ENCODE measurements around the gene SAYSD1. TPM values are rescaled to one million over a fixed set of nuclear protein-coding genes. Genes with fewer than 3 reads are reported as not detected.
"Not testable (repeated sequence)": the region's sequence is repeated elsewhere in the genome, so short reads cannot be mapped to it uniquely, and the experiment has no call there.

Gene SAYSD1
- total and polyA plus RNA-seq, 7 experiments from 2014 or later = 15.1 to 26.8 (median 19.8) TPM

DNA sequence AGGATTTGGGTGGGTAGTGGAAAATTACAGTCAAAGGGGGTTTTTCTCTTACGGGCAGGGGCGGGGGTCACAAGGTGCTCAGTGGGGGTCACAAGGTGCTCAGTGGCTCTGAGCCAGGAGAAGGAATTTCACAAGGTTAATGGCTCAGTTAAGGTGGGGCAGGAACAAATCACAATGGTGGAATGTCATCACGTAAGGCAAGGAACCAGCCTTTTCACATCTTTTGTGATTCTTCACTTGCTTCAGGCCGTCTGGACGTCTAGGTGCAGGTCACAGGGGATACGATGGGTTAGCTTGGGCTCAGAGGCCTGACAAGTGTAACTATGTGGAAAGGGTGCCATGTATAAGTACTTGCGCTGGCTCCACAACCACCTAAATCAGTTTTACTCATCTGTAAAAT, 21.2 kb upstream of the SAYSD1 start:
- H3K27ac Mint-ChIP-seq; H3K36me3 ChIP-seq (ENCODE audit: control insufficient read depth in 2 of 3, insufficient read depth in 3 of 3, low read length in 3 of 3); H3K4me1 ChIP-seq (ENCODE audit: control insufficient read depth in 2 of 2, insufficient read depth in 2 of 2, low read length in 2 of 2); H3K36me3 Mint-ChIP-seq; ATAC-seq; H3K4me3 ChIP-seq (ENCODE audit: low read length); POLR2A ChIA-PET; H3K9me3 ChIP-seq (ENCODE audit: control insufficient read depth in 2 of 3, low read length in 3 of 3); H3K27ac ChIP-seq (ENCODE audit: low read depth, low read length); CTCF ChIA-PET; DNase-seq; intact Hi-C loops (cut with micrococcal nuclease); H3K4me1 Mint-ChIP-seq; H3K4me3 Mint-ChIP-seq; H3K27me3 ChIP-seq (ENCODE audit: control insufficient read depth in 2 of 2, insufficient read depth in 2 of 2, low read length in 2 of 2): not testable (repeated sequence)
- peaks cover 0 to 37% (median 12%) of the 10 kb centered on the region in 11 donors for H3K9me3 Mint-ChIP-seq
- peaks cover 8 to 12% (median 11%) of the 10 kb centered on the region in 5 donors for H3K27me3 Mint-ChIP-seq

DNA sequence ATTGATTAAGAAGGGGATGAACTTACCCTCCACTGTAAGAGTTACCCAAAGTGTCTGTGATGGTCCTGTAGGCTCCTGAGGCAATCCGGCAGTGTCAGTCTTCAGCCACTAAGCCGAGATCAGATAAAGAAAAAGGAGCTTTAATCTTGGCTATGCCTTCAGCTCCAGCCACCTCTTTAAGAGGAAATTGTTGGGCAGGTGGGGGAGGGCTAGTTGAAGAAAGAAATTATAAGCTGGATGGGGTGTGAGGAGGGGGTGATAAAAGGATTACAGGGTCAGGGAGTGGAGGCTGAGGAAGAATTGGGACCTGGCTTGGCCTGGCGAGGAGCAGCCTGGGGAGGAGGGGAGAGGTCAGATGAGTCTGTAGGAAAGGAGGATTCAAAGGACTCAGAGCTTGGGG, 19.8 kb upstream of the SAYSD1 start:
- H3K9me3 ChIP-seq (ENCODE audit: control insufficient read depth in 2 of 3, low read length in 3 of 3); H3K36me3 Mint-ChIP-seq; H3K4me1 ChIP-seq (ENCODE audit: control insufficient read depth in 2 of 2, insufficient read depth in 2 of 2, low read length in 2 of 2); H3K27me3 ChIP-seq (ENCODE audit: control insufficient read depth in 2 of 2, insufficient read depth in 2 of 2, low read length in 2 of 2); H3K27ac Mint-ChIP-seq; H3K4me3 Mint-ChIP-seq; intact Hi-C loops (cut with micrococcal nuclease); H3K27ac ChIP-seq (ENCODE audit: low read depth, low read length); ATAC-seq; H3K4me1 Mint-ChIP-seq; CTCF ChIA-PET; H3K4me3 ChIP-seq (ENCODE audit: low read length); H3K36me3 ChIP-seq (ENCODE audit: control insufficient read depth in 2 of 3, insufficient read depth in 3 of 3, low read length in 3 of 3); DNase-seq: not testable (repeated sequence)
- POLR2A ChIA-PET = interaction anchor here (0.6 kb wide), 1 partner anchor 34 kb away, joined by 3 read pairs; no protein-coding TSS in a partner anchor
- H3K27me3 Mint-ChIP-seq = peaks cover 0 to 11% (median 4%) of the 10 kb centered on the region in 5 donors
- peaks cover 0 to 34% (median 12%) of the 10 kb centered on the region in 11 donors for H3K9me3 Mint-ChIP-seq

DNA sequence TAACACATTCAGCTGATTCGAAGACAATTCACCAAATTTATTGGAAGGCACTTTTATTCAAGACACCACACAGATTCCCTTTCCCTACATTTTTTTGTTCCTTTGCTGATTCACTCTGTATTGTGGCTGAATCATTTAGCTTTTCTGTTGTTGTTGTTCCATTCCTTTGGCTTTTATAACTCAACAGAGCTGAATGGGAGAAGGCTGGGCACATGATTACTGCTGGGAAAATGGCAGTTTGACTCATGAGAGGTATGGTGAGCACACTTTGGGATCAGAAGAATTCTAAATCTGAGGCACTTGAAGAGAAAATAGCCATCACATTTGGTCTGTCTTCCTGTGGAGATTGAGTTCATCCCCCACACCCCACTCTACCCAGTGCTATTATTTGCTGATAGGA, 15.7 kb upstream of the SAYSD1 start:
- H3K9me3 Mint-ChIP-seq = peaks cover 0 to 5% (median 0%) of the 10 kb centered on the region in 11 donors
- no peaks in the 10 kb centered on the region for H3K4me1 ChIP-seq (ENCODE audit: control insufficient read depth in 2 of 2, insufficient read depth in 2 of 2, low read length in 2 of 2)
- intact Hi-C loops (cut with micrococcal nuclease) = no loop called here
- H3K27me3 Mint-ChIP-seq = peaks cover 0 to 4% (median 0%) of the 10 kb centered on the region in 5 donors
- DNase-seq (no peak), ATAC-seq (no peak)
- H3K36me3 ChIP-seq (ENCODE audit: control insufficient read depth in 2 of 3, insufficient read depth in 3 of 3, low read length in 3 of 3) = no peaks in the 10 kb centered on the region
- H3K36me3 Mint-ChIP-seq = peaks cover 0 to 8% (median 3%) of the 10 kb centered on the region in 5 donors
- H3K4me3 Mint-ChIP-seq = no peak overlapping the region
- ChIA-PET CTCF (no interaction called here), POLR2A (interaction anchor here (1.6 kb wide), 1 partner anchor 16 kb away, joined by 6 read pairs; the partner anchor contains the start of gene SAYSD1)
- H3K27ac Mint-ChIP-seq = no peak overlapping the region
- no peak overlapping the region for H3K27ac ChIP-seq (ENCODE audit: low read depth, low read length)
- H3K27me3 ChIP-seq (ENCODE audit: control insufficient read depth in 2 of 2, insufficient read depth in 2 of 2, low read length in 2 of 2) = no peaks in the 10 kb centered on the region
- no peaks in the 10 kb centered on the region for H3K9me3 ChIP-seq (ENCODE audit: control insufficient read depth in 2 of 3, low read length in 3 of 3)
- H3K4me3 ChIP-seq (ENCODE audit: low read length) = no peak overlapping the region
- no peaks in the 10 kb centered on the region for H3K4me1 Mint-ChIP-seq

DNA sequence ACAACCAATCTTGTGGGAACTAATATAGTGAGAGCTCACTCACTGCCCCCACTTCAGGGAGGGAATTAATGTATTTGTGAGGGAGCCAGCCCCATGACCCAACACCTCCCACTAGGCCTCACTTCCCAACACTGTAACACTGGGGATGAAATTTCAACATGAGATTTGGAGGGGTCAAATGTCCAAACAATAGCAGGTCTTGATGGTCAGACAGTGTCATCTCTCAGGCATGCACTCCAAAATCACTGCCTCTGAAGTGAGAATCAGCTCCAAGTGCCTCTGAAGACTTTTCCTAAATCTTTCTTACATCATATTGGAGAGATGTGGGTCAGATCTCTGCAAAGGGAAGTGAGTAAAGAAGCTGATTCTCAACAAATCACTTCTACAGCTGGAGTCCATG, 13.8 kb upstream of the SAYSD1 start:
- H3K9me3 Mint-ChIP-seq = peaks cover 0 to 5% (median 0%) of the 10 kb centered on the region in 11 donors
- ChIA-PET POLR2A (interaction anchor here (1.0 kb wide), 1 partner anchor 14 kb away, joined by 3 read pairs; no protein-coding TSS in a partner anchor), CTCF (no interaction called here)
- Histone ChIP-seq H3K27ac (ENCODE audit: low read depth, low read length) (no peak overlapping the region), H3K4me1 (ENCODE audit: control insufficient read depth in 2 of 2, insufficient read depth in 2 of 2, low read length in 2 of 2) (no peaks in the 10 kb centered on the region), H3K9me3 (ENCODE audit: control insufficient read depth in 2 of 3, low read length in 3 of 3) (no peaks in the 10 kb centered on the region), H3K4me3 (ENCODE audit: low read length) (no peak overlapping the region), H3K36me3 (ENCODE audit: control insufficient read depth in 2 of 3, insufficient read depth in 3 of 3, low read length in 3 of 3) (no peaks in the 10 kb centered on the region), H3K27me3 (ENCODE audit: control insufficient read depth in 2 of 2, insufficient read depth in 2 of 2, low read length in 2 of 2) (no peaks in the 10 kb centered on the region)
- DNase-seq (no peak), ATAC-seq (no peak)
- no peak overlapping the region for H3K4me3 Mint-ChIP-seq
- intact Hi-C loops (cut with micrococcal nuclease) = no loop called here
- H3K4me1 Mint-ChIP-seq = no peaks in the 10 kb centered on the region
- H3K27me3 Mint-ChIP-seq = peaks cover 0 to 12% (median 0%) of the 10 kb centered on the region in 5 donors
- peaks cover 0 to 8% (median 3%) of the 10 kb centered on the region in 5 donors for H3K36me3 Mint-ChIP-seq
- H3K27ac Mint-ChIP-seq = no peak overlapping the region

DNA sequence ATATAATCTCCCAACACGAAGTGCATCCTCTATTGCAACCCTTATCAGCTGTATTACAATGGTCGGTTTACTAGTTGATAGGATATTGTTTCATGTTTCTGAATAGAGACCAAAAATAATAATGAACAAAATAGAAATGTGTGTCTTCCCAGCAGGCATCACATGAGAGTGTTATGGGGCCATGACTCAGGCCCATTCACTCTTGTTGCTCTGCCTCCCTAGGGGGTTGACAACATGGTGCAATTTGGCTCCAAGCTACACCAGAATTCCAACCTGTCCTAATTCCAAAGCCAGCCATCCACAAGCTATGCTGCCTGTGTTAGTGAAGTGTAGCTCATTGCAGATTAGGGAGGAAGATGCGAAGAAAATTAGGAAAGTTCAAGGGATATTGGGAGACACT, 13.1 kb upstream of the SAYSD1 start:
- ChIA-PET POLR2A (no interaction called here), CTCF (no interaction called here)
- Histone ChIP-seq H3K27me3 (ENCODE audit: control insufficient read depth in 2 of 2, insufficient read depth in 2 of 2, low read length in 2 of 2) (no peaks in the 10 kb centered on the region), H3K4me3 (ENCODE audit: low read length) (no peak overlapping the region), H3K9me3 (ENCODE audit: control insufficient read depth in 2 of 3, low read length in 3 of 3) (no peaks in the 10 kb centered on the region), H3K4me1 (ENCODE audit: control insufficient read depth in 2 of 2, insufficient read depth in 2 of 2, low read length in 2 of 2) (no peaks in the 10 kb centered on the region), H3K36me3 (ENCODE audit: control insufficient read depth in 2 of 3, insufficient read depth in 3 of 3, low read length in 3 of 3) (no peaks in the 10 kb centered on the region), H3K27ac (ENCODE audit: low read depth, low read length) (no peak overlapping the region)
- intact Hi-C loops (cut with micrococcal nuclease) = no loop called here
- no peaks in the 10 kb centered on the region for H3K4me1 Mint-ChIP-seq
- H3K27ac Mint-ChIP-seq = no peak overlapping the region
- no peak for DNase-seq
- peaks cover 0 to 14% (median 0%) of the 10 kb centered on the region in 5 donors for H3K27me3 Mint-ChIP-seq
- H3K4me3 Mint-ChIP-seq = no peak overlapping the region
- no peak for ATAC-seq
- peaks cover 0 to 5% (median 0%) of the 10 kb centered on the region in 11 donors for H3K9me3 Mint-ChIP-seq
- H3K36me3 Mint-ChIP-seq = peaks cover 0 to 8% (median 3%) of the 10 kb centered on the region in 5 donors

DNA sequence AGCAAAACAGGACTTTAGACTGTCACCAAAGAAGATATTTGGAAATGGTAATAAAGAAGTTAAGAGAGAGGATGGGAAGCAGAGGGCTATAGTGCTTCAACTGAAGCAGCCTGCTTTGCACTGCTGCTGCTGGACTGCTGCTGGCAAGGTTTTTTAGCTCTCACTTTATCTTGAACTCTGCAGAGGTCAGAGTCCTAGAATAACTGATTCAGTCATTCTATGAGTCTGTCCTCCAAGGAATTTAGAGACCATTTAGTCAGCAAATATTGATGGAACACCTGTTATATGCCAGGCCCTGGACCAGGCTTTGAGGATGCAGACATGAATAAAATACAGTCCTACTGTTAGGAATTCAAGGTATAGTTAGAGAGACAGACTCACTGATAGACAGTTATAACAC, 9.1 kb upstream of the SAYSD1 start:
- Histone ChIP-seq H3K36me3 (ENCODE audit: control insufficient read depth in 2 of 3, insufficient read depth in 3 of 3, low read length in 3 of 3) (no peaks in the 10 kb centered on the region), H3K4me3 (ENCODE audit: low read length) (no peak overlapping the region), H3K27me3 (ENCODE audit: control insufficient read depth in 2 of 2, insufficient read depth in 2 of 2, low read length in 2 of 2) (no peaks in the 10 kb centered on the region), H3K27ac (ENCODE audit: low read depth, low read length) (no peak overlapping the region), H3K4me1 (ENCODE audit: control insufficient read depth in 2 of 2, insufficient read depth in 2 of 2, low read length in 2 of 2) (no peaks in the 10 kb centered on the region), H3K9me3 (ENCODE audit: control insufficient read depth in 2 of 3, low read length in 3 of 3) (no peaks in the 10 kb centered on the region)
- Mint-ChIP-seq H3K36me3 (peaks cover 0 to 5% (median 0%) of the 10 kb centered on the region in 5 donors), H3K4me3 (no peak overlapping the region), H3K9me3 (no peaks in the 10 kb centered on the region), H3K27me3 (peaks cover 0 to 17% (median 0%) of the 10 kb centered on the region in 5 donors), H3K4me1 (no peaks in the 10 kb centered on the region), H3K27ac (no peak overlapping the region)
- DNase-seq (no peak), ATAC-seq (no peak)
- ChIA-PET CTCF (no interaction called here), POLR2A (interaction anchor here (1.5 kb wide), 1 partner anchor 10 kb away, joined by 5 read pairs; the partner anchor contains the start of gene SAYSD1)
- intact Hi-C loops (cut with micrococcal nuclease) = no loop called here

DNA sequence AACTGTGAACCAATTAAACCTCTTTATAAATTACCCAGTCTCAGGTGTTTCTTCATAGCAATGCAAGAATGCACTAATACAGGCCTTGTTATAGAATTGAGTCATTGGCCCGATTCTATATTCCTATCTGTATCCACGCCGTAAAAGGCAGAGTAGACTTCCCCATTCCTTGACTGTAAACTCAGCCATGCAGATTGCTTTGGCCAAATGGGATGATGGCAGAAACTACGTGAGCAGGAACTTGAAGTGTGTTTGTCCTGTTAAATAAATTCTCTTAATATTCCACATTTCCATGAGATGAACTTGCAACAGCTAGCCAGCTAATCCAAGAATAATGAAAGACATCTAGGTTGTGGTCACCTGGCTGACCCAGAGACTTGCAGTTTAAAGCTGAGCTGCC, 3.9 kb upstream of the SAYSD1 start:
- Mint-ChIP-seq H3K36me3 (peaks cover 0 to 3% (median 0%) of the 10 kb centered on the region in 5 donors), H3K27ac (no peak overlapping the region), H3K4me3 (no peak overlapping the region), H3K27me3 (peaks cover 0 to 6% (median 0%) of the 10 kb centered on the region in 5 donors), H3K4me1 (peaks cover 8 to 27% (median 23%) of the 10 kb centered on the region in 7 donors), H3K9me3 (no peaks in the 10 kb centered on the region)
- no peak for DNase-seq
- Histone ChIP-seq H3K27me3 (ENCODE audit: control insufficient read depth in 2 of 2, insufficient read depth in 2 of 2, low read length in 2 of 2) (no peaks in the 10 kb centered on the region), H3K9me3 (ENCODE audit: control insufficient read depth in 2 of 3, low read length in 3 of 3) (no peaks in the 10 kb centered on the region), H3K4me1 (ENCODE audit: control insufficient read depth in 2 of 2, insufficient read depth in 2 of 2, low read length in 2 of 2) (peaks cover 11 to 14% of the 10 kb centered on the region in 2 donors), H3K36me3 (ENCODE audit: control insufficient read depth in 2 of 3, insufficient read depth in 3 of 3, low read length in 3 of 3) (no peaks in the 10 kb centered on the region), H3K4me3 (ENCODE audit: low read length) (no peak overlapping the region), H3K27ac (ENCODE audit: low read depth, low read length) (no peak overlapping the region)
- CTCF ChIA-PET = no interaction called here
- POLR2A ChIA-PET = no interaction called here
- ATAC-seq = no peak
- intact Hi-C loops (cut with micrococcal nuclease) = loop anchor here (5.0 to 10.0 kb wide), 3 partner anchors 547 to 1666 kb away; partner anchors contain the start of gene MOCS1 (in 1 of the 2)

Measured in naive thymus-derived CD4-positive, alpha-beta T cell (primary cell).